WTC11 (cell line): ENCODE measurements around the gene PFDN1. TPM values are rescaled to one million over a fixed set of nuclear protein-coding genes. Genes with fewer than 3 reads are reported as not detected.

Experiments
- ATAC-seq: fragments of 200-7000 bp; cut with Tn5 transposase; 2 replicates; pipeline ENCODE4 v1.10.0; 2021; ENCODE audit warnings: mild to moderate bottlenecking, moderate library complexity
- CTCF ChIA-PET: fragments of 300-600 bp; sonication (Branson Sonifier 250); formaldehyde crosslinking; loops from one replicate; lab custom pipeline; 2021; ENCODE audit warnings: antibody characterized with exemption; lab: Charles Lee
- POLR2A ChIA-PET: fragments of 350-600 bp; sonication (Branson Sonifier 250); formaldehyde crosslinking; loops from one replicate; lab custom pipeline; 2021; ENCODE audit warnings: antibody characterized with exemption; lab: Charles Lee
- DNase-seq: peaks from one replicate; pipeline ENCODE4 v3.0.0; 2021; ENCODE audit warnings: low spot score
- H3K27ac Mint-ChIP-seq: 2 replicates; pipeline ENCODE4 v1.8.0; 2021; ENCODE audit warnings: mixed read lengths
- H3K27me3 Mint-ChIP-seq: 2 replicates; pipeline ENCODE4 v1.8.0; 2021; ENCODE audit warnings: low read depth, mild to moderate bottlenecking, moderate library complexity, mixed read lengths
- H3K36me3 Mint-ChIP-seq: 2 replicates; pipeline ENCODE4 v1.8.0; 2021; ENCODE audit warnings: mixed read lengths
- H3K4me1 Mint-ChIP-seq: 2 replicates; pipeline ENCODE4 v1.8.0; 2022; ENCODE audit warnings: mixed read lengths
- H3K4me3 Mint-ChIP-seq: 2 replicates; pipeline ENCODE4 v1.8.0; 2021; ENCODE audit warnings: mild to moderate bottlenecking, moderate library complexity, mixed read lengths
- H3K9me3 Mint-ChIP-seq: 2 replicates; pipeline ENCODE4 v1.8.0; 2021; ENCODE audit warnings: mixed read lengths
- ATF1 ChIP-seq: sonication (generic); formaldehyde crosslinking; IDR thresholded peaks from 2 replicates; pipeline ENCODE4 v1.8.1; 2023; ENCODE audit warnings: mild to moderate bottlenecking, moderate library complexity, missing genetic modification reagents
- CTCF ChIP-seq: fragments of 200-600 bp; IDR thresholded peaks from 2 replicates; pipeline ENCODE4 v1.8.0; 2022; ENCODE audit warnings: antibody characterized with exemption
- FOXK1 ChIP-seq: sonication (generic); formaldehyde crosslinking; IDR thresholded peaks from 2 replicates; pipeline ENCODE4 v1.8.0; 2022; ENCODE audit warnings: mild to moderate bottlenecking, moderate library complexity, missing genetic modification reagents
- HMGXB4 ChIP-seq: sonication (generic); formaldehyde crosslinking; IDR thresholded peaks from 2 replicates; pipeline ENCODE4 v1.8.1; 2023; ENCODE audit warnings: mild to moderate bottlenecking, moderate library complexity, missing genetic modification reagents
- NFE2L1 ChIP-seq: sonication (generic); formaldehyde crosslinking; IDR thresholded peaks from 2 replicates; pipeline ENCODE4 v1.8.1; 2023; ENCODE audit warnings: missing genetic modification reagents
- NR2C2 ChIP-seq: sonication (generic); formaldehyde crosslinking; IDR thresholded peaks from 2 replicates; pipeline ENCODE4 v1.8.0; 2022; ENCODE audit warnings: mild to moderate bottlenecking, missing genetic modification reagents
- OVOL2 ChIP-seq: fragments of 250-450 bp; sonication (Bioruptor Pico); IDR thresholded peaks from 2 replicates; pipeline ENCODE4 v1.9.0; 2021; ENCODE audit warnings: mild to moderate bottlenecking, borderline replicate concordance
- SMAD3 ChIP-seq: sonication (generic); formaldehyde crosslinking; IDR thresholded peaks from 2 replicates; pipeline ENCODE4 v1.8.0; 2022; ENCODE audit warnings: missing genetic modification reagents, mild to moderate bottlenecking, borderline replicate concordance
- TEAD4 ChIP-seq: sonication (generic); formaldehyde crosslinking; IDR thresholded peaks from 2 replicates; pipeline ENCODE4 v1.8.0; 2022; ENCODE audit warnings: mild to moderate bottlenecking, missing genetic modification reagents
- ZNF263 ChIP-seq: sonication (generic); formaldehyde crosslinking; IDR thresholded peaks from 2 replicates; pipeline ENCODE4 v1.8.1; 2022; ENCODE audit warnings: low read depth, mild to moderate bottlenecking, moderate library complexity, missing genetic modification reagents
- ZNF416 ChIP-seq: fragments of 250-450 bp; sonication (Bioruptor Pico); IDR thresholded peaks from 2 replicates; pipeline ENCODE4 v1.9.0; 2021; ENCODE audit warnings: mild to moderate bottlenecking, inconsistent platforms
- total RNA-seq: library from RNA; stranded (reverse); gene quantifications from 3 replicates; pipeline ENCODE4 v1.2.3, GENCODE V29; 2021
- TF ChIP-seq, protein P1 (sequence below): sonication (generic); formaldehyde crosslinking; conservative IDR thresholded peaks from 2 replicates; pipeline ENCODE4 v1.8.1; 2023; ENCODE audit warnings: mild to moderate bottlenecking, low read depth, missing genetic modification reagents, moderate library complexity
- TF ChIP-seq, protein P2 (sequence below): sonication (generic); formaldehyde crosslinking; IDR thresholded peaks from 2 replicates; pipeline ENCODE4 v1.8.0; 2022; ENCODE audit warnings: missing genetic modification reagents
- TF ChIP-seq, protein P3 (sequence below): sonication (generic); formaldehyde crosslinking; IDR thresholded peaks from 2 replicates; pipeline ENCODE4 v1.8.0; 2022; ENCODE audit warnings: mild to moderate bottlenecking, missing genetic modification reagents
- TF ChIP-seq, protein P4 (sequence below): fragments of 250-450 bp; sonication (Bioruptor Pico); IDR thresholded peaks from 2 replicates; pipeline ENCODE4 v2.1.2; 2022; ENCODE audit warnings: mild to moderate bottlenecking, moderate library complexity

Gene PFDN1
- total RNA-seq, 1 experiment from 2014 or later: 44.1 TPM

GRCh38 chr5:140236891-140237598, 65.9 kb downstream of the PFDN1 start (continued):
- no peak for TF ChIP-seq FOXK1 (CRISPR knock-in tag)

DNA sequence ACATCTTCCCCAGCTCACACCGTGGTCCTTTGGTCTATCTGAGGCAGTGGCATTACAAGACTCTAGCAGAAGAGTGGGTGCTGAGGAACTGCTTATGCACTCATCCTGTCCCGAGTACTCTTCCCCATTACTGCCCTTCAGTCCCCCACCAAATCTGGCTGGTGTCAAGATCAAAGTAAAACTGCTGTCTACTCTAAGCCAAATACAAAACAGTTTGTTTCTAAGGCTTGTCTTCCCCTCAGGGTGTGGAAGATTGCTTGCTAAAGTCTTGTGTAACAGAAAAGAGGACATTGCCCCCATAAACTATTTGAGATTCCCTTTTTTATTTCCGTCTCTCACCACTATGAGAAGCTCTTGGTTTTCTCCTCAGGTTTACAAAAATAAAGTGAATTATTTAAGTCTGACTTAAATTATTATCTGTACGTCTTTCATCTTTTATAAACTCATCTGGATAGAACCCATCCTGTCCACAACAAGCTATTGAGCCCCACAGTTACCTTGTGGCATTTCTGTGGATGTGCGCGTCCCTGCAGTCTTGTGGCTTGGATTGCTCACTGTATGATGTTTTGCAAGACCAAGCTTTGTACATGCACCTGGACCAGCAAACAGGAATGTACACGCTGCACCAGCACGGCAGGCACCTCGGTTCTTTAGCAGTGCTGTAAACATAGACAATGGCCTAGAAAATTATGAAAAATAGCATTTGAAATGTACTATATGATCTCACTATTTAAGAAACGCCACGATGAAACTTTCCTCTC, 66.9 kb downstream of the PFDN1 start:
- ChIA-PET CTCF (interaction anchor here (0.9 to 2.3 kb wide), 8 partner anchors 9 to 137 kb away, joined by 3 to 13 read pairs (median 4); no protein-coding TSS in a partner anchor), POLR2A (no interaction called here)
- ATAC-seq (no peak), DNase-seq (no peak)
- Mint-ChIP-seq H3K4me3 (no peak overlapping the region), H3K27ac (no peak overlapping the region), H3K9me3 (no peaks in the 10 kb centered on the region), H3K27me3 (no peaks in the 10 kb centered on the region), H3K36me3 (no peaks in the 10 kb centered on the region), H3K4me1 (peaks cover 2% of the 10 kb centered on the region)
- no peak for TF ChIP-seq ZNF416 (CRISPR knock-in tag)
- TF ChIP-seq, protein P1, sequence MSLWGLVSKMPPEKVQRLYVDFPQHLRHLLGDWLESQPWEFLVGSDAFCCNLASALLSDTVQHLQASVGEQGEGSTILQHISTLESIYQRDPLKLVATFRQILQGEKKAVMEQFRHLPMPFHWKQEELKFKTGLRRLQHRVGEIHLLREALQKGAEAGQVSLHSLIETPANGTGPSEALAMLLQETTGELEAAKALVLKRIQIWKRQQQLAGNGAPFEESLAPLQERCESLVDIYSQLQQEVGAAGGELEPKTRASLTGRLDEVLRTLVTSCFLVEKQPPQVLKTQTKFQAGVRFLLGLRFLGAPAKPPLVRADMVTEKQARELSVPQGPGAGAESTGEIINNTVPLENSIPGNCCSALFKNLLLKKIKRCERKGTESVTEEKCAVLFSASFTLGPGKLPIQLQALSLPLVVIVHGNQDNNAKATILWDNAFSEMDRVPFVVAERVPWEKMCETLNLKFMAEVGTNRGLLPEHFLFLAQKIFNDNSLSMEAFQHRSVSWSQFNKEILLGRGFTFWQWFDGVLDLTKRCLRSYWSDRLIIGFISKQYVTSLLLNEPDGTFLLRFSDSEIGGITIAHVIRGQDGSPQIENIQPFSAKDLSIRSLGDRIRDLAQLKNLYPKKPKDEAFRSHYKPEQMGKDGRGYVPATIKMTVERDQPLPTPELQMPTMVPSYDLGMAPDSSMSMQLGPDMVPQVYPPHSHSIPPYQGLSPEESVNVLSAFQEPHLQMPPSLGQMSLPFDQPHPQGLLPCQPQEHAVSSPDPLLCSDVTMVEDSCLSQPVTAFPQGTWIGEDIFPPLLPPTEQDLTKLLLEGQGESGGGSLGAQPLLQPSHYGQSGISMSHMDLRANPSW: no peak
- TF ChIP-seq CTCF: no peak
- no peak for TF ChIP-seq SMAD3 (CRISPR knock-in tag)
- TF ChIP-seq, protein P2, sequence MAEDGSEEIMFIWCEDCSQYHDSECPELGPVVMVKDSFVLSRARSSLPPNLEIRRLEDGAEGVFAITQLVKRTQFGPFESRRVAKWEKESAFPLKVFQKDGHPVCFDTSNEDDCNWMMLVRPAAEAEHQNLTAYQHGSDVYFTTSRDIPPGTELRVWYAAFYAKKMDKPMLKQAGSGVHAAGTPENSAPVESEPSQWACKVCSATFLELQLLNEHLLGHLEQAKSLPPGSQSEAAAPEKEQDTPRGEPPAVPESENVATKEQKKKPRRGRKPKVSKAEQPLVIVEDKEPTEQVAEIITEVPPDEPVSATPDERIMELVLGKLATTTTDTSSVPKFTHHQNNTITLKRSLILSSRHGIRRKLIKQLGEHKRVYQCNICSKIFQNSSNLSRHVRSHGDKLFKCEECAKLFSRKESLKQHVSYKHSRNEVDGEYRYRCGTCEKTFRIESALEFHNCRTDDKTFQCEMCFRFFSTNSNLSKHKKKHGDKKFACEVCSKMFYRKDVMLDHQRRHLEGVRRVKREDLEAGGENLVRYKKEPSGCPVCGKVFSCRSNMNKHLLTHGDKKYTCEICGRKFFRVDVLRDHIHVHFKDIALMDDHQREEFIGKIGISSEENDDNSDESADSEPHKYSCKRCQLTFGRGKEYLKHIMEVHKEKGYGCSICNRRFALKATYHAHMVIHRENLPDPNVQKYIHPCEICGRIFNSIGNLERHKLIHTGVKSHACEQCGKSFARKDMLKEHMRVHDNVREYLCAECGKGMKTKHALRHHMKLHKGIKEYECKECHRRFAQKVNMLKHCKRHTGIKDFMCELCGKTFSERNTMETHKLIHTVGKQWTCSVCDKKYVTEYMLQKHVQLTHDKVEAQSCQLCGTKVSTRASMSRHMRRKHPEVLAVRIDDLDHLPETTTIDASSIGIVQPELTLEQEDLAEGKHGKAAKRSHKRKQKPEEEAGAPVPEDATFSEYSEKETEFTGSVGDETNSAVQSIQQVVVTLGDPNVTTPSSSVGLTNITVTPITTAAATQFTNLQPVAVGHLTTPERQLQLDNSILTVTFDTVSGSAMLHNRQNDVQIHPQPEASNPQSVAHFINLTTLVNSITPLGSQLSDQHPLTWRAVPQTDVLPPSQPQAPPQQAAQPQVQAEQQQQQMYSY (CRISPR knock-in tag): no peak
- no peak for TF ChIP-seq NFE2L1
- TF ChIP-seq ATF1 (CRISPR knock-in tag): no peak
- TF ChIP-seq ZNF263 (CRISPR knock-in tag): no peak
- TF ChIP-seq TEAD4 (CRISPR knock-in tag): no peak
- TF ChIP-seq, protein P3, sequence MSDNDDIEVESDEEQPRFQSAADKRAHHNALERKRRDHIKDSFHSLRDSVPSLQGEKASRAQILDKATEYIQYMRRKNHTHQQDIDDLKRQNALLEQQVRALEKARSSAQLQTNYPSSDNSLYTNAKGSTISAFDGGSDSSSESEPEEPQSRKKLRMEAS (CRISPR knock-in tag): no peak
- TF ChIP-seq NR2C2: no peak
- TF ChIP-seq OVOL2: no peak
- TF ChIP-seq, protein P4, sequence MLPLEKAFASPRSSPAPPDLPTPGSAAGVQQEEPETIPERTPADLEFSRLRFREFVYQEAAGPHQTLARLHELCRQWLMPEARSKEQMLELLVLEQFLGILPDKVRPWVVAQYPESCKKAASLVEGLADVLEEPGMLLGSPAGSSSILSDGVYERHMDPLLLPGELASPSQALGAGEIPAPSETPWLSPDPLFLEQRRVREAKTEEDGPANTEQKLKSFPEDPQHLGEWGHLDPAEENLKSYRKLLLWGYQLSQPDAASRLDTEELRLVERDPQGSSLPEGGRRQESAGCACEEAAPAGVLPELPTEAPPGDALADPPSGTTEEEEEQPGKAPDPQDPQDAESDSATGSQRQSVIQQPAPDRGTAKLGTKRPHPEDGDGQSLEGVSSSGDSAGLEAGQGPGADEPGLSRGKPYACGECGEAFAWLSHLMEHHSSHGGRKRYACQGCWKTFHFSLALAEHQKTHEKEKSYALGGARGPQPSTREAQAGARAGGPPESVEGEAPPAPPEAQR: no peak
- TF ChIP-seq HMGXB4 (CRISPR knock-in tag): no peak
